Stimulated activated CD4-positive, alpha-beta T cell treated with anti-CD3 and anti-CD28 coated beads, Interleukin-4, amount 100 ng/mL, for 4 hours (primary cell): ENCODE data around the gene MARCHF4.
A peak's percentile ranks its signal among the peaks of the same experiment; 100 is the strongest.
"Not testable (repeated sequence)": the region's sequence is repeated elsewhere in the genome, so short reads cannot be mapped to it uniquely, and the experiment has no call there.

ENCODE experiments used
- DNase-seq, 2 experiments: peaks; one replicate each; pipeline ENCODE4 v3.0.0-alpha.2; 2020

MARCHF4 gene

DNA sequence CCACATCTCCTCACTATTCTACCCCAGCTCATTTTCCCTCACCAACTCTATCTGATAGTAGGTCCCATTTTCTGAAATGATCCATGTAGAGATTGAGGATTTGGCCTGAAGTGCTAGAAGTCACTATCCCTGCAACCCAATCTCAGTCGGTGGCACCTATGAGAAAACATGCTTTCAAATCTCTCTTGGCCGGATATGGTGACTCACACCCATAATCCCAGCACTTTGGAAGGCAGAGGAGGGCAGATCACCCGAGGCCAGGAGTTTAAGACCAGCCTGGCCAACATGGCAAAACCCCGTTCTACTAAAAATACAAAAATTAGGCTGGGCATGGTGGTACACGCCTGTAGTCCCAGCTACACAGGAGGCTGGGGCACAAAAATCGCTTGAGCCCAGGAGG is 19.1 kb upstream of the MARCHF4 start:
- no peak for DNase-seq

GRCh38 chr2:216389570-216389969 is 17.3 kb upstream of the MARCHF4 start:
- DNase-seq = no peak

GRCh38 chr2:216388046-216388884 is 16.0 kb upstream of the MARCHF4 start:
- DNase-seq = peak in 1 of 2 experiments; percentile 46

DNA sequence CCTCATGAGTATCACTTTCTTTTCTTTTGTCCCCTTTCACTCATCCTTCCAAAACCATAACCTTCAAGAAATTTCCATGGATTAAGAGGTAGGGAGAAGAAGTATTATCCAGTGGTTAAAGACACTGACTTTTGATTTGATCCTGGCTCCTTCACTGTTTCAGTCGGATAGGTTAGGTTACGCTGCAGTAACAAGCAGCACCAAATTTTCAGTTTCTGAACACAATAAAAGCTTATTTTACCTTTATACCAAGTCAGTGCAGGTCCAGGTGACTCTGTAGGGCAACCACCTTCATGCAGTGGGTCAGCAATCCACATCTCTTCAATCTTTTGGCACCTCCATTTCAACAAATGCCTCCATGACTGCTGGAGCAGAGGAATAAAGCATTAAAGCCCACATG is 15.0 kb upstream of the MARCHF4 start:
- no peak for DNase-seq

- DNase-seq = no peak
These were observed 13.2 kb upstream of the MARCHF4 start for GRCh38 chr2:216385478-216385877.

GRCh38 chr2:216384409-216384808 is 12.1 kb upstream of the MARCHF4 start:
- DNase-seq = not testable (repeated sequence)

GRCh38 chr2:216379977-216380376 is 7.7 kb upstream of the MARCHF4 start:
- DNase-seq = no peak

DNA sequence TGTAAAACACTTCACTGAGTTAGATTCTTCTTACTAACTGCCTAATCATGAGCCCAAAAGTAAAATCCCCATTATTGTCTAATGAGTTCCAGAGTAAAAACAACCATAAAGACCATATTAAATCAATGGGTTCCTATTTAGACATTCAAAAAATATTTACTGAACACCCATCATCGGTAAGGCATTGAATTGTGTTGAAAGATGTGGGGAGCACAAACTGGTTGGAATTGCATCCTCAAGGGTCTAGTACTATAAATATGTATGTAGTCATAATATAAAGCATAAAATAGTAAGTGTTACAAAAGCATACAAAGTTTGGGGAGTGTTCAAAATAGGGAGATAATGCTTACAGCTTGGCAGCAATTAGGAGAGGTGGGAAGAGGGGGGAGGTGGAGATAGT is 3.0 kb upstream of the MARCHF4 start:
- no peak for DNase-seq

- DNase-seq = no peak
These were observed 1.6 kb upstream of the MARCHF4 start for GRCh38 chr2:216373896-216374295.

DNA sequence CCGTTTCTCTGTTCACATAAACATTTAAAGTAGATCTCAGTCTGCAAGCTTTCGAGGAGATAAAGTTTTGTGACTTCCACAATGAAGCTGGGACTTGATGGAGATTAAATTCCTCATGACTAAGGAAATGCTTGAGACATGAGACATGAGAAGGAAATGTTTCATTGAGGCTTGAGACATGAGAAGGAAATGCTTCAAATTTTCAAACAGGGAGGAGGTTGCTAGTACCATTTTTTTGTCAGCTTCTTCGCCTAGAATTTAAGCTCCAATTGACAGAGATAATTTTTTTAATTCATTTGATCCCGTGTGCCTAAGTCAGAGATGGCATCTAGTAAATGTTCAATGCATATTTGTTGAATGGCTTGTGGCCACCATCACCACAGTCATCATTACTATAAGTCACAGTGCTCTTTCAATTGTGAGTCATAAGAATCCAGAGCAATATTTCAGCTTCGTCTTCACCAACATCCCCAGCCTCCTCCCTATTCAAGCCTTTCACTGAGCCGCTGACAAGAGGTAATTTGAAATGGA is 543 bp upstream of the MARCHF4 start:
- no peak for DNase-seq

DNA sequence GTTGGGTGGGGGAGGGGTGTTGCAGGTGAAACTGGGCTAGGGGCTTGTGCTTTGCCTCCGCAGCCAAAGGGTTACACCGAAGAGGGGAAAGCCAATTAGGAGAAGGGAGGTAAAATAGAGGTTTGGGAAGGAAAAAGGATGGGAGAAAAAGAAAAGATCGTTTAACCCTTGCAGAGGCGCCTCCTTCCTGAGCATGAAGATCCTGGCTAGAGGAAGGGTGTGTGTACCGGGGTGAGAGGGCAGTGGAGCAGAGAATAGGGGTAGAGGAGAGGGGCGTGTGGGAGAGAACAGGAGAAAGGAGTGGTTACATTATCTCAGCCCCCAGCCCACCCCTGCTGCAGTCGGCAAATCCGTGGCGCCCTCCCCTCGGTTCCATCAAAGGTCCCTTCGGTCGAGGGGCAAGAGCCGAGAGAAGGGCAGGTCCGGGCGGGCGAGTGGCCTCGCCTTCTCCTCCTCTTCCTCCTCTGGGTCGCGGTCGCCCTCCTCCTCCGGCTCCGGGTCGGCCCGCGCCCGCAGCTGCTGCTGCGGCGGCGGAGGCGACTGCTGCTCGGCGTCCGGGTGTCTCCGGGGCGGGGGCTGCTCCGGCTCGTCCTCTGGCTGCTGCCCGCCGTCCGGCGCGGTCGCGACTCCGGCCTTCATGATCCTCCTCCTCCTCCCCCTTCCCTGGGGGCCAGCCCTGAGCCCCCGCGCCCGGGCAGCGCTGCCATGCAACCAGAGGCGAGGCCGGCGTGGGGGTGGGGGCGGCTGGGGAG is 1.1 kb downstream of the MARCHF4 start:
- no peak for DNase-seq

GRCh38 chr2:216369821-216370220 is 2.5 kb downstream of the MARCHF4 start:
- DNase-seq = no peak

DNA sequence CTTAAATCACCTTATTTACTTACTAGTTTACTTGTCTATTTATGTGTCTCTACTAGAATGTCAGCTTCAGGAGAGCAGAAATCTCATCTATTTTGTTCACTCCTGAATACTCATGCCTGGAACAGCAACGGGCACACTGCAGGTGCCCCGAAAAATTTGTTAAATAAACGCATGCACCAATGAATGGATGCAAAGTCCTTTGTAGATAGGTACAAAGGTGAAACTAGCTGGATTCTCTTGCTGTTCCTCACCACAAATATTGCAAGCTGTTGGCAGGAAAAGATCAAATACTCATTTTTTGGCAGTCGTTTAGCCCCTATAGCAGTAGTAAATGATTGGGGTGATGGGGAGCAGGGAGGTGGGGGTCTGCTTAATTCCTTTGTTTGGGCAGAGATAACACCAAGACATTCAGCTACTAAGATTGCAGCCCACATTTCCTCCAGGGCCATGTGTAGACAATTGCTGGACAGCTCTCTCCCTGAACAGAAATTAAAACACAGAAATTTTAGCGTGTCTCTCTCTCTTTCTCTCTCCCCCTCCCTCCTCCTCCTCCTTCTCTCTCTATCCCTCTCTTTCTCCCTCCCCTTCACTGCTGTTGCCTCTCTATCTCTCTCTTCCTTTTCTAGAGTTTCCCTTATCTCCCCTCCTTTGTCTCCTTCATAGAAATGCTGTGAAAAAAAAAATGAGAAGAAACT is 5.4 kb downstream of the MARCHF4 start:
- DNase-seq = no peak

GRCh38 chr2:216365518-216365917 is 6.8 kb downstream of the MARCHF4 start:
- DNase-seq = no peak

DNA sequence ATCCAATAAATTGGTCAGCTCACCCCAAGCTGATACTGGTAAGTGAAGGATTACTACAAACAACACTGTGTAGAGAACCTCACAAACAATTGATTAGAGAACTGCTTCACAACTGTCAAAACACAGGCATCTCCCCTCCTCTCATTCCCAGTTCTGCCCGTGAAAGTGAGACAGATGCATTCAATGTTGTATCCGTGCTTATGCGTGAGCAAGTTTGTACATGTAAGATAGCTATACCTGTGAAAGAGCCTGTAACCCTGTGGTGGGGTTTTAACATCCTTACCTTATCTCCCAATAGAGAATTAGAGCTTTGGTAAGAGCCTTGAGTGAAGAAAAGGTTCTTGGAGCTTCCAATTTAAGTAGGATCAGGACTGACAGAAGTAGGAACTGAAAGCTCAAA is 9.1 kb downstream of the MARCHF4 start:
- no peak for DNase-seq

- DNase-seq = no peak
These were observed 9.6 kb downstream of the MARCHF4 start for GRCh38 chr2:216362730-216363129.

GRCh38 chr2:216355711-216356110 is 16.6 kb downstream of the MARCHF4 start:
- no peak for DNase-seq

DNA sequence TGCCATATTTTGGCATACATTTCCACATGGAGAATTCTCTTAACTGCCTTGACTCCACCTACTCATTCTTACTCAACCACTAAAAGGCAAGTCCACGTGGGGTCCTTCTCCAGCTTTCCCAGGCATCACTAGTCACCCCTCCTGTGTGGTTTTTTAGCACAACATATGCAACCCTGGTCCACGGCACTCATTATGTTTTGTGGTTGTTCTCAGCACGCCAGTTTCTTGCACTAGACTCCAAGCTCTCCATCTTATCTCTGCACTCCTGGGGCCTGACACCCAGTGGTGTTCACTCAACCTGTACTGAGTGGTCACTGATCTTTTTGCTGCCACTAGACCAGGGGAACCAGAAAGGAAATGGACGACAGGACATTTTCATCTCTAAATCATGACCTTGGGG is 18.0 kb downstream of the MARCHF4 start:
- no peak for DNase-seq

DNA sequence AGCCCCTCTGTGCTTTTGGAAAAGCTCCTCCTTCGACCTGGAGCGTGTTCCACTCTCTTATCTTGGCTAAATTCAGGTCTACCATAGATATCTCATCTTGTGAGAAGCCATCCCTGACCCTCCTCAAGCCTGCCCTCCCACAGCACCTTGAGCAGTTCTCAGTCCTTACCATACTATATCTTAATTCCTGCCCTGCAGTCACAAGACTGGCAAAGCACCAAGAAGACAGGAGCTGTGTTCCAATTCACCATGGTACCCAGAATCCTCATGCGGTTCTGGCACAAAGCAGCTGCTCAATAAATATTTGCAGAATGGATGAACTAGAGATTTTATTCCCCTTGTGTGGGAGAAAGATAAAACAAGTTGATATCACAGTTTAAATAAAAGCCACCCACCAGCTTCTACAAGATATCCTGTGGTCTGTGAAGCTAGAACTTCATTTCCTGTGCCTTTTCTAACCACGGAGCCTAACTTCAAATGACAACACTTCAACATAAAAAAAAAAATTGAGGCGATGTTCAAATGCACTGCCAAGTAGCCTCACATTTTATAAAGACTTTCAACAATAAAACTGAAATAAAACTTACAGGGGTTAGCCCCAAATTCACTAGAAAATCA is 19.5 kb downstream of the MARCHF4 start:
- no peak for DNase-seq

DNA sequence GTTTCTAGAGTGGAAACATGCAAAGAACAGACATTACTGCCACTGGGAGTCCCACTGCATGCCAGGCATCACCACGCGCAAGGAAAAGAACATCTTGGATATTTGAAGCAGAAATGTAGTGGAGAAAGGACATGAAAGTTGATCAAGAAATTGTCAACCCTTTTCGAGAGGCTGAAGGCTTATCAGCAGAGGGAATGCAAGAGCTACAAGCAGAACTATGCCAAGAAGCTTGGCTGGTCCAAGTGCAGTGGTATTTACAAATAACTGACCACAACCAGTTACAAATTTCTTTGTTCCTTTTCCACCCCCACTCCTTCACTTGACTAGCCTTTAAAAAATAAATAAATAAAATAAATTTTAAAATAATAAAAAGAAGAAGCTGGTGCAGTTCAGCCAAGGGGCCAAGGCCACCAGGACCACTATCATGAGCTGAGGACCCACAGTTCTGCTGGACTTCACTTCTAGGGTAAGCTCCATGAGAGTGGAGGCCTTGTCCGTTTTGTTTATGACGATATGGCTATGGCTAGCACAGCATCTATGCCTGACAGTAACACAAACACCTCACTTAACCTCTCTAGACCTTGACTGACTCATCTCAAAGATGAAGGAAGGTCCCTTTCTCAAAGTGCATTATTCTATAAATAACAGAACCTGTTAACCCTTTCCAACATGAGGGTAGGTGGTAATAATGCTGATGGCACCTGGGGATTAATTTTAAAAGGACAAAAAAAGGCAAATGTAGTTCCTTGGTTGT is 20.9 kb downstream of the MARCHF4 start:
- no peak for DNase-seq

- peak in 1 of 2 experiments; percentile 48 for DNase-seq
These were observed 22.0 kb downstream of the MARCHF4 start for GRCh38 chr2:216350214-216350791.

GRCh38 chr2:216349366-216349765 is 22.9 kb downstream of the MARCHF4 start:
- no peak for DNase-seq
